ENCODE measurements around the gene MORN4. TPM values are rescaled to one million over a fixed set of nuclear protein-coding genes. Genes with fewer than 3 reads are reported as not detected.

Gene MORN4
- total and polyA plus RNA-seq, 2 of the 13 experiments (the other 11 are each of a cell fraction or from before 2014, with no cell fraction given) = 3.4 to 9.1 TPM

DNA sequence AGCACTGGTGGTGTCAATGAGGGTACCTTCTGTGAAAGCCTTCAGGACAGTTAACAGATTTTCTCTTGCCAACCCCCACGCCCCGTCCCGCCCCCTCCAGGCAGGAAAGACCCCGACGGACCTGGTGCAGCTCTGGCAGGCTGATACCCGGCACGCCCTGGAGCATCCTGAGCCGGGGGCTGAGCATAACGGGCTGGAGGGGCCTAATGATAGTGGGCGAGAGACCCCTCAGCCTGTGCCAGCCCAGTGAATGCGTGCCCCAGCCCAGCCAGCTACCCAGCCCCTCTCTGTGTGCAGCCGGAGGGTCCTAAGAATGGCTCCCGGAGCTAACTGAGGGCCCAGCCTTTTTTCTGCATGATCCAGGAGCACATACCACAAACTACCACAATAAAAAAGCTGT is 49.8 kb downstream of the MORN4 start:
- H3K9me3 ChIP-seq (ENCODE audit: low read length) = no peaks in the 10 kb centered on the region
- H3K4me2 ChIP-seq (ENCODE audit: low read depth, low read length) = peak overlapping the region; percentile 91
- H3K79me2 ChIP-seq (ENCODE audit: insufficient read depth, low read length) = peaks cover 3% of the 10 kb centered on the region
- intact Hi-C loops (cut with micrococcal nuclease; ENCODE audit: unreplicated experiment) (no loop called here), in situ Hi-C loops (cut with HindIII; ENCODE audit: extremely low pct_ligation_motif_present, low pct_unique_long_range_greater_than_20kb) (no loop called here)
- H3K9ac ChIP-seq (ENCODE audit: insufficient read depth, low read depth, low read length) = no peak overlapping the region
- ChIA-PET CTCF (ENCODE audit: low intra/inter-chr PET ratio, low total read pairs) (no interaction called here), POLR2A (interaction anchor here (0.9 to 2.9 kb wide), 10 partner anchors 8 to 255 kb away, joined by 3 to 23 read pairs (median 4); partner anchors contain the start of genes ANKRD2, AVPI1 and PI4K2A)
- ATAC-seq (no peak), DNase-seq (ENCODE audit: low spot score) (no peak), FAIRE-seq (no peak)
- BruUV-seq (replicated peaks) = no TSS peak
- WGBS (ENCODE audit: low lambda C conversion rate) = 95% methylated on average over 5 of the region's 13 CpGs
- no peak overlapping the region for H3K4me3 ChIP-seq (replicated peaks in 1 of 3; ENCODE audit: insufficient read depth in 1 of 3, low read depth in 2 of 3, low read length in 3 of 3)
- H4K20me1 ChIP-seq (ENCODE audit: insufficient read depth, low read length) = no peaks in the 10 kb centered on the region
- H3K36me3 ChIP-seq (replicated peaks in 1 of 2; ENCODE audit: control insufficient read depth in 1 of 2, insufficient read depth in 2 of 2, low read length in 2 of 2) = no peaks in the 10 kb centered on the region
- H3K4me1 ChIP-seq (ENCODE audit: insufficient read depth, low read length) = peaks cover 52% of the 10 kb centered on the region
- H3K27ac ChIP-seq (ENCODE audit: extremely low read length, insufficient read depth, low read length) = peak overlapping the region; percentile 69
- TF ChIP-seq ZNF607 (CRISPR knock-in tag; IDR thresholded peaks at IDR 0.05; ENCODE audit: borderline replicate concordance) (no peak), BRD4 (CRISPR knock-in tag; IDR thresholded peaks at IDR 0.05) (peak; percentile 33; the same call in 1 of the 2 replicates), ZNF264 (CRISPR knock-in tag; IDR thresholded peaks at IDR 0.05) (no peak), ZNF12 (CRISPR knock-in tag; IDR thresholded peaks at IDR 0.05) (no peak), MEIS2 (CRISPR knock-in tag; IDR thresholded peaks at IDR 0.05) (0 out of 2 replicates have a peak, but pooled peaks have one; percentile 10), MATR3 (CRISPR knock-in tag; IDR thresholded peaks at IDR 0.05) (no peak), HMG20B (CRISPR knock-in tag; conservative IDR thresholded peaks at IDR 0.05) (no peak), ZNF329 (CRISPR knock-in tag; IDR thresholded peaks at IDR 0.05; ENCODE audit: low read depth) (no peak), MEIS1 (CRISPR knock-in tag; IDR thresholded peaks at IDR 0.05; ENCODE audit: borderline replicate concordance) (0 out of 2 replicates have a peak, but pooled peaks have one; percentile 6)
- TF ChIP-seq, protein P1, sequence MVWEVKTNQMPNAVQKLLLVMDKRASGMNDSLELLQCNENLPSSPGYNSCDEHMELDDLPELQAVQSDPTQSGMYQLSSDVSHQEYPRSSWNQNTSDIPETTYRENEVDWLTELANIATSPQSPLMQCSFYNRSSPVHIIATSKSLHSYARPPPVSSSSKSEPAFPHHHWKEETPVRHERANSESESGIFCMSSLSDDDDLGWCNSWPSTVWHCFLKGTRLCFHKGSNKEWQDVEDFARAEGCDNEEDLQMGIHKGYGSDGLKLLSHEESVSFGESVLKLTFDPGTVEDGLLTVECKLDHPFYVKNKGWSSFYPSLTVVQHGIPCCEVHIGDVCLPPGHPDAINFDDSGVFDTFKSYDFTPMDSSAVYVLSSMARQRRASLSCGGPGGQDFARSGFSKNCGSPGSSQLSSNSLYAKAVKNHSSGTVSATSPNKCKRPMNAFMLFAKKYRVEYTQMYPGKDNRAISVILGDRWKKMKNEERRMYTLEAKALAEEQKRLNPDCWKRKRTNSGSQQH (CRISPR knock-in tag; IDR thresholded peaks at IDR 0.05; ENCODE audit: low read depth) = no peak
- TF ChIP-seq, protein P2, sequence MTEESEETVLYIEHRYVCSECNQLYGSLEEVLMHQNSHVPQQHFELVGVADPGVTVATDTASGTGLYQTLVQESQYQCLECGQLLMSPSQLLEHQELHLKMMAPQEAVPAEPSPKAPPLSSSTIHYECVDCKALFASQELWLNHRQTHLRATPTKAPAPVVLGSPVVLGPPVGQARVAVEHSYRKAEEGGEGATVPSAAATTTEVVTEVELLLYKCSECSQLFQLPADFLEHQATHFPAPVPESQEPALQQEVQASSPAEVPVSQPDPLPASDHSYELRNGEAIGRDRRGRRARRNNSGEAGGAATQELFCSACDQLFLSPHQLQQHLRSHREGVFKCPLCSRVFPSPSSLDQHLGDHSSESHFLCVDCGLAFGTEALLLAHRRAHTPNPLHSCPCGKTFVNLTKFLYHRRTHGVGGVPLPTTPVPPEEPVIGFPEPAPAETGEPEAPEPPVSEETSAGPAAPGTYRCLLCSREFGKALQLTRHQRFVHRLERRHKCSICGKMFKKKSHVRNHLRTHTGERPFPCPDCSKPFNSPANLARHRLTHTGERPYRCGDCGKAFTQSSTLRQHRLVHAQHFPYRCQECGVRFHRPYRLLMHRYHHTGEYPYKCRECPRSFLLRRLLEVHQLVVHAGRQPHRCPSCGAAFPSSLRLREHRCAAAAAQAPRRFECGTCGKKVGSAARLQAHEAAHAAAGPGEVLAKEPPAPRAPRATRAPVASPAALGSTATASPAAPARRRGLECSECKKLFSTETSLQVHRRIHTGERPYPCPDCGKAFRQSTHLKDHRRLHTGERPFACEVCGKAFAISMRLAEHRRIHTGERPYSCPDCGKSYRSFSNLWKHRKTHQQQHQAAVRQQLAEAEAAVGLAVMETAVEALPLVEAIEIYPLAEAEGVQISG (CRISPR knock-in tag; IDR thresholded peaks at IDR 0.05) = no peak
- TF ChIP-seq, protein P3, sequence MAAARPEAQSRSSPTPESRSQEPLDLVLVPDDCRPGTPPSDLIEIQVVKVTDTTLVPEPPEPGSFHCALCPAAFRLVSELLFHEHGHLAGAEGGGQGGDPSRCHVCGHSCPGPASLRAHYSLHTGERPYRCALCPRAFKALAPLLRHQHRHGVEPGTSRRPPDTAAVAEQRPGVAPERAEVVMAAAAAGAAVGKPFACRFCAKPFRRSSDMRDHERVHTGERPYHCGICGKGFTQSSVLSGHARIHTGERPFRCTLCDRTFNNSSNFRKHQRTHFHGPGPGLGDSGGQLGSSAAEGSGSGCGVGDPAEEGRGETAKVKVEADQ (CRISPR knock-in tag; IDR thresholded peaks at IDR 0.05; ENCODE audit: borderline replicate concordance) = 0 out of 2 replicates have a peak, but pooled peaks have one; percentile 8
- no peak overlapping the region for H2AFZ ChIP-seq (ENCODE audit: low read length)
- H3K27me3 ChIP-seq (ENCODE audit: control insufficient read depth in 1 of 2, insufficient read depth in 2 of 2, low read length in 2 of 2) = peaks cover 0 to 12% of the 10 kb centered on the region in 2 experiments; a peak in 1 of 5 replicates

Data from HepG2 (cell line).